ENCODE results near the gene CHST15. TPM values are rescaled to one million over a fixed set of nuclear protein-coding genes. Genes with fewer than 3 reads are reported as not detected.

The CHST15 gene
- total and polyA plus RNA-seq, 2 of the 8 experiments (the other 6 are each of a cell fraction or from before 2014, with no cell fraction given), result 8.8 to 9.1 TPM

DNA sequence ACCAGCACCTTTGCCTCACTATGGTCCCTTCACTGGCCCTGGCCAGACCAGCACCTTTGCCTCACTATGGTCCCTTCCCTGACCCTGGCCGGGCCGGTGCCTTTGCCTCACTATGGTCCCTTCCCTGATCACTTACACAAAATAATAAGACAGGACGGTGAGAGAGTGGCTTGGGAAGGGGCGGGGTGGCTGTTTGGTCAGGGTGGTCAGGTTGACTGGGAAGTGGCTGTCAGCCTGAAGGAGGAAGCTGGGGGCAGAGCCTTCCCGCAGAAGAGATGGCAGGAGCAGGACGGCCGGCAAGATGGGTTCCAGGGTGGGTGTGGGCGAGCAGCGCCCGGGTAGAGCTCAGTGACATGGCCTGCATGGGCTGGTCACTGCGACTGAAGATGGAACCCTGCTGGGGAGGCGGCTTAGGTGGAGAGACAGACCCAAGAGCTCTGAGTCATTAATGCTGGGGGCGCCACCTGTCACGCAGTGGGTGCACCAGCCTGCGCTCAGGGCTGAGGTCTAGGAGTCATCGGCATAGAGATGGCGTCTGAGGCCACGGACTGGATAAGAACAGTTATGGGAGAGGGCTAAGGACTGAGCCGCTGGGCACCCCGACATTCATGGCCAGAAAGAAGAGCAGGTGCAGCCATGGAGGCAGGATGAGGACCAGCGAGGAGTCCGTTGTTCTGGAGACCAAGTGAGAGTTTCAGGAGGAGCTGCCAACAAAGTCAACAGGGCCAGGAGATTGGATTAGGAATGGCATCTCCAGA is 91.8 kb downstream of the CHST15 start:
- TF ChIP-seq GTF2F1 (IDR thresholded peaks at IDR 0.05; ENCODE audit: borderline replicate concordance, low read depth, low read length), result no peak
- TF ChIP-seq CBX5 (IDR thresholded peaks at IDR 0.05; ENCODE audit: low read depth, low read length), result no peak
- TF ChIP-seq BCL11A (IDR thresholded peaks at IDR 0.05; ENCODE audit: low read depth in 2 of 2, low read length in 2 of 2), result no peak
- no peak for TF ChIP-seq EGR1 (IDR thresholded peaks at IDR 0.05; ENCODE audit: borderline replicate concordance, low read depth, low read length)
- TF ChIP-seq PHF8 (conservative IDR thresholded peaks at IDR 0.05; ENCODE audit: low read depth, low read length), result no peak
- no peak for TF ChIP-seq ZNF274 (IDR thresholded peaks at IDR 0.05; ENCODE audit: borderline replicate concordance, extremely low read depth, low read length)
- Histone ChIP-seq H2AK5ac (ENCODE audit: low read depth, low read length) (0 out of 2 replicates have a peak overlapping the region, but pooled peaks have one; percentile 6), H2AFZ (ENCODE audit: low read length) (no peak overlapping the region), H3K23me2 (ENCODE audit: low read depth, low read length) (no peaks in the 10 kb centered on the region), H2BK15ac (ENCODE audit: low read length) (no peak overlapping the region), H4K91ac (replicated peaks; ENCODE audit: insufficient read length, low read length) (no peak overlapping the region), H3K27me3 (replicated peaks in 1 of 4; ENCODE audit: control insufficient read depth in 3 of 4, extremely low read depth in 1 of 4, insufficient read depth in 3 of 4, low read length in 3 of 4) (no peaks in the 10 kb centered on the region), H3K18ac (ENCODE audit: extremely low read depth, low read length) (no peak overlapping the region), H3K9ac (replicated peaks in 1 of 4; ENCODE audit: extremely low read depth in 1 of 4, low read depth in 3 of 4, low read length in 3 of 4) (no peak overlapping the region), H3K27ac (ENCODE audit: low read depth, low read length) (no peak overlapping the region), H3K4me3 (ENCODE audit: extremely low read depth in 1 of 4, insufficient read depth in 2 of 4, low read depth in 3 of 4, low read length in 4 of 4) (no peak overlapping the region), H3K36me3 (ENCODE audit: control insufficient read depth in 2 of 4, insufficient read depth in 4 of 4, low read length in 3 of 4) (no peaks in the 10 kb centered on the region), H3K23ac (ENCODE audit: insufficient read length) (no peak overlapping the region), H3K56ac (replicated peaks; ENCODE audit: insufficient read length, low read depth, low read length) (no peak overlapping the region), H4K8ac (ENCODE audit: extremely low read depth, insufficient read depth, low read length) (peak overlapping the region; percentile 12; the same call in 1 of the 2 replicates), H2BK5ac (ENCODE audit: low read depth, low read length) (no peak overlapping the region), H3K4ac (replicated peaks; ENCODE audit: insufficient read length, low read depth, low read length) (no peak overlapping the region), H3K14ac (ENCODE audit: insufficient read length) (no peak overlapping the region), H3K4me2 (ENCODE audit: insufficient read depth in 1 of 2, low read depth in 2 of 2, low read length in 2 of 2) (no peak overlapping the region), H2BK12ac (ENCODE audit: low read depth, low read length) (no peak overlapping the region), H4K20me1 (replicated peaks in 1 of 2; ENCODE audit: control insufficient read depth in 1 of 2, insufficient read depth in 2 of 2, low read length in 2 of 2) (no peaks in the 10 kb centered on the region), H2BK120ac (replicated peaks; ENCODE audit: low read depth, low read length) (no peak overlapping the region), H3K79me2 (ENCODE audit: control insufficient read depth in 1 of 2, insufficient read depth in 2 of 2, low read length in 2 of 2) (no peaks in the 10 kb centered on the region), H2BK20ac (ENCODE audit: low read length) (no peak overlapping the region), H4K5ac (ENCODE audit: insufficient read length, low read depth, low read length) (no peak overlapping the region), H3K79me1 (ENCODE audit: low read depth, low read length) (no peaks in the 10 kb centered on the region), H3K4me1 (replicated peaks in 1 of 4; ENCODE audit: control insufficient read depth in 3 of 4, insufficient read depth in 4 of 4, low read length in 3 of 4) (peaks cover 0 to 6% (median 3%) of the 10 kb centered on the region in 4 experiments; a peak in 3 of 7 replicates), H3K9me3 (ENCODE audit: insufficient read depth in 2 of 2, low read depth in 1 of 2, low read length in 1 of 2) (no peaks in the 10 kb centered on the region)
- DNase-seq (ENCODE audit: low read depth in 1 of 2, low spot score in 2 of 2) (no peak), FAIRE-seq (no peak)
- POLR2A ChIA-PET (ENCODE audit: partially characterized antibody), result no interaction called here
- CTCF ChIA-PET (ENCODE audit: partially characterized antibody), result interaction anchor here (1.5 to 1.8 kb wide), 3 partner anchors 24 to 89 kb away, joined by 4 to 6 read pairs (median 4); no protein-coding TSS in a partner anchor
- 91% methylated on average over 22 of the region's 22 CpGs; no CpG with 5 or more reads in 1 of the 2 experiments for WGBS, 2 experiments (ENCODE audit: extremely low coverage in 1 of 2, insufficient coverage in 1 of 2, insufficient read length in 1 of 2, insufficient replicate concordance in 2 of 2, low coverage in 1 of 2, low lambda C conversion rate in 2 of 2, missing lambda C conversion rate in 1 of 2)
